K562 (cell line): ENCODE measurements around the gene MAST1. TPM values are rescaled to one million over a fixed set of nuclear protein-coding genes. Genes with fewer than 3 reads are reported as not detected.

ENCODE experiments used
- ARNT ChIP-seq, 2 experiments: fragments of 450-650 bp; IDR thresholded peaks; 2 replicates each; pipeline ENCODE4 v1.6.1; 2016; ENCODE audit warnings: mild to moderate bottlenecking in 1 of 2
- C11orf30 ChIP-seq: fragments of 450-650 bp; IDR thresholded peaks from 2 replicates; pipeline ENCODE4 v1.6.1; 2016; ENCODE audit warnings: low read depth, mild to moderate bottlenecking
- CCNT2 ChIP-seq: IDR thresholded peaks from 2 replicates; pipeline ENCODE4 v1.6.1; 2011; ENCODE audit warnings: borderline replicate concordance, low read depth, mild to moderate bottlenecking, moderate library complexity, mixed read lengths, low read length; ENCODE audit not compliant: insufficient read length; ENCODE audit errors: extremely low read depth
- CREB3L1 ChIP-seq: fragments of 450-650 bp; IDR thresholded peaks from 2 replicates; pipeline ENCODE4 v1.6.1; 2014; ENCODE audit warnings: low read depth, mild to moderate bottlenecking, moderate library complexity, borderline replicate concordance
- ESRRA ChIP-seq: fragments of 450-650 bp; IDR thresholded peaks from 2 replicates; pipeline ENCODE4 v1.6.1; 2014; ENCODE audit warnings: low read depth, mild to moderate bottlenecking, moderate library complexity, borderline replicate concordance
- ETS1 ChIP-seq: conservative IDR thresholded peaks from 2 replicates; pipeline ENCODE4 v1.6.1; 2011; ENCODE audit warnings: low read depth, mild to moderate bottlenecking, low read length; ENCODE audit not compliant: control insufficient read depth
- ETV6 ChIP-seq, 3 experiments: fragments of 150-350 bp in 1 of 3; sonication (generic) in 1 of 3; formaldehyde crosslinking in 1 of 3; IDR thresholded peaks; 2 replicates each; pipeline versions ENCODE4 v1.6.1 to v1.8.0; 2014 to 2022; ENCODE audit warnings: borderline replicate concordance in 2 of 3, low read depth in 2 of 3, antibody characterized with exemption in 1 of 3, low read length in 1 of 3, mild to moderate bottlenecking in 1 of 3, missing genetic modification reagents in 1 of 3
- GABPB1 ChIP-seq: sonication (generic); formaldehyde crosslinking; IDR thresholded peaks from 2 replicates; pipeline ENCODE4 v1.8.0; 2022; ENCODE audit warnings: mild to moderate bottlenecking, missing genetic modification reagents
- KAT8 ChIP-seq: fragments of 450-650 bp; IDR thresholded peaks from 2 replicates; pipeline ENCODE4 v1.6.1; 2016; ENCODE audit warnings: low read depth, mild to moderate bottlenecking
- MEIS2 ChIP-seq: fragments of 450-650 bp; IDR thresholded peaks from 2 replicates; pipeline ENCODE4 v1.6.1; 2014; ENCODE audit warnings: mild to moderate bottlenecking; ENCODE audit not compliant: partially characterized antibody
- MIER1 ChIP-seq: fragments of 450-650 bp; IDR thresholded peaks from 2 replicates; pipeline ENCODE4 v1.6.1; 2016; ENCODE audit warnings: antibody characterized with exemption, mild to moderate bottlenecking, low read depth
- MYC ChIP-seq, 2 experiments: fragments of 250-450 bp in 1 of 2; sonication (Bioruptor Pico) in 1 of 2; IDR thresholded peaks; 2 replicates each; pipeline versions ENCODE4 v1.5.1 to v1.6.1; 2012 to 2021; ENCODE audit warnings: low read depth in 2 of 2, borderline replicate concordance in 1 of 2, improper control_type of control experiment in 1 of 2, low read length in 1 of 2, mild to moderate bottlenecking in 1 of 2, moderate library complexity in 1 of 2
- MYNN ChIP-seq, 2 experiments: sonication (generic); formaldehyde crosslinking in 1 of 2; IDR thresholded peaks; 2 replicates each; pipeline versions ENCODE4 v1.5.0 to v1.6.1; 2016 to 2020; ENCODE audit warnings: antibody characterized with exemption in 1 of 2, missing genetic modification reagents in 1 of 2
- RBFOX2 ChIP-seq: fragments of 200-400 bp; formaldehyde crosslinking; IDR thresholded peaks from 2 replicates; pipeline ENCODE4 v1.6.1; 2017; ENCODE audit warnings: low read depth, mild to moderate bottlenecking, low read length, moderate library complexity
- RCOR1 ChIP-seq, 2 experiments: IDR thresholded peaks; 2 replicates each; pipeline ENCODE4 v1.6.1; 2012; ENCODE audit warnings: low read depth in 2 of 2, low read length in 2 of 2, borderline replicate concordance in 1 of 2, improper control_type of control experiment in 1 of 2
- RFX5 ChIP-seq: IDR thresholded peaks from 2 replicates; pipeline ENCODE4 v1.6.1; 2011; ENCODE audit warnings: low read depth, mild to moderate bottlenecking, improper control_type of control experiment, low read length
- TRIM25 ChIP-seq: fragments of 450-650 bp; IDR thresholded peaks from 2 replicates; pipeline ENCODE4 v1.7.0; 2016; ENCODE audit warnings: borderline replicate concordance
- ZC3H4 ChIP-seq: sonication (generic); formaldehyde crosslinking; IDR thresholded peaks from 2 replicates; pipeline ENCODE4 v1.9.0; 2021; ENCODE audit warnings: missing genetic modification reagents, borderline replicate concordance
- ZNF347 ChIP-seq: fragments of 450-650 bp; formaldehyde crosslinking; IDR thresholded peaks from 2 replicates; pipeline ENCODE4 v1.4.0; 2020; ENCODE audit warnings: low read depth, mild to moderate bottlenecking, moderate library complexity
- ZNF57 ChIP-seq: fragments of 450-650 bp; formaldehyde crosslinking; IDR thresholded peaks from 2 replicates; pipeline ENCODE4 v1.4.0; 2020; ENCODE audit warnings: mild to moderate bottlenecking, moderate library complexity
- ZNF830 ChIP-seq: fragments of 250-450 bp; sonication (Bioruptor Pico); IDR thresholded peaks from 2 replicates; pipeline ENCODE4 v1.5.0; 2021; ENCODE audit warnings: mild to moderate bottlenecking
- polyA plus RNA-seq, 8 experiments: library from polyadenylated mRNA; depleted of rRNA in 4 of 8; stranded (reverse) in 5 of 8; unstranded in 3 of 8; fragments of >200 nt; fragmentation: Nextera tagmentation in 2 of 8; fragmentation: Illumina TruSeq in 1 of 8; extraction: Ambion mirVana in 2 of 8; extraction: Trizol in 1 of 8; gene quantifications; 2 replicates each; pipeline versions ENCODE4 v1.2.1 to v1.2.3, GENCODE V29; 2011 to 2014; ENCODE audit warnings: inconsistent platforms in 1 of 8, missing spikeins in 1 of 8
- total RNA-seq, 7 experiments: library from RNA; depleted of rRNA in 6 of 7; stranded (reverse); fragments of >200 nt in 6 of 7; fragmentation: Illumina TruSeq in 2 of 7; extraction: Trizol in 2 of 7; gene quantifications; 2 replicates each; pipeline versions ENCODE4 v1.2.1 to v1.2.3, GENCODE V29; 2011 to 2021; ENCODE audit warnings: low replicate concordance in 1 of 7

The MAST1 gene
- total and polyA plus RNA-seq, 9 of the 15 experiments (the other 6 are each of a cell fraction or from before 2014, with no cell fraction given) = 0.48 to 10.3 (median 3.9) TPM

- peak; percentile 62 for TF ChIP-seq CREB3L1
- 0 out of 2 replicates have a peak, but pooled peaks have one; percentile 71 for TF ChIP-seq ZC3H4 (CRISPR knock-in tag)
- no peak for TF ChIP-seq KAT8
- peak; percentile 68; the same call in 1 of the 2 replicates for TF ChIP-seq ETS1
- peak; percentile 57 for TF ChIP-seq CCNT2
- peak; percentile 94 for TF ChIP-seq RBFOX2
- TF ChIP-seq MYNN (IDR thresholded peaks at IDR 0.05) = peak; percentile 76
- TF ChIP-seq MYNN (CRISPR knock-in tag; IDR thresholded peaks at IDR 0.05) = no peak
- TF ChIP-seq RCOR1 (IDR thresholded peaks at IDR 0.05; ENCODE audit: borderline replicate concordance in 1 of 2, low read depth in 2 of 2, low read length in 2 of 2) = peak in 1 of 2 experiments; percentile 77; a peak in 2 of 4 replicates
- no peak for TF ChIP-seq ARNT (IDR thresholded peaks at IDR 0.05)
- TF ChIP-seq ZNF347 (CRISPR knock-in tag) = no peak
- peak; percentile 50 for TF ChIP-seq MEIS2
- TF ChIP-seq TRIM25 = no peak
- TF ChIP-seq ESRRA = peak; percentile 10; the same call in 1 of the 2 replicates
- TF ChIP-seq ZNF830 (CRISPR knock-in tag) = no peak
- no peak for TF ChIP-seq ETV6 (IDR thresholded peaks at IDR 0.05; ENCODE audit: borderline replicate concordance in 1 of 2, low read depth in 2 of 2, low read length in 1 of 2)
- no peak; the same call in 1 of the 2 replicates for TF ChIP-seq ETV6 (CRISPR knock-in tag; IDR thresholded peaks at IDR 0.05; ENCODE audit: borderline replicate concordance)
- TF ChIP-seq RFX5 = no peak
- TF ChIP-seq MIER1 = no peak
- peak; percentile 85 for TF ChIP-seq MYC (IDR thresholded peaks at IDR 0.05; ENCODE audit: low read depth, low read length)
- peak; percentile 77; the same call in 1 of the 2 replicates for TF ChIP-seq MYC (CRISPR knock-in tag; IDR thresholded peaks at IDR 0.05; ENCODE audit: borderline replicate concordance, low read depth)
- peak; percentile 72; the same call in 1 of the 2 replicates for TF ChIP-seq GABPB1
- no peak for TF ChIP-seq ZNF57 (CRISPR knock-in tag)
- TF ChIP-seq C11orf30 = 0 out of 2 replicates have a peak, but pooled peaks have one; percentile 18
Measured at GRCh38 chr19:12884926-12885748, 46.8 kb downstream of the MAST1 start (continued).
